Spleen (tissue), 7 donors: ENCODE results near the gene DHRS11.

Source experiments
- CTCF ChIP-seq, 11 experiments: fragments of 200-600 bp in 7 of 11; fragments of 450-650 bp in 4 of 11; sonication (generic) in 4 of 11; IDR thresholded peaks in 8 of 11; conservative IDR thresholded peaks in 3 of 11; 1 replicate in 7 of 11; 2 replicates in 4 of 11; pipeline versions ENCODE4 v1.4.0 to v1.8.0; 2016 to 2021; ENCODE audit warnings: antibody characterized with exemption in 11 of 11, inconsistent platforms in 4 of 11, mild to moderate bottlenecking in 1 of 11
- POLR2A ChIP-seq, 3 donors: fragments of 450-650 bp; IDR thresholded peaks; one replicate each; pipeline ENCODE4 v1.5.1; 2017; ENCODE audit warnings: antibody characterized with exemption in 3 of 3, mild to moderate bottlenecking in 1 of 3
- POLR2AphosphoS5 ChIP-seq, 3 donors: sonication (generic); formaldehyde crosslinking; IDR thresholded peaks; one replicate each; pipeline ENCODE4 v1.5.1; 2017; ENCODE audit warnings: antibody characterized with exemption in 3 of 3
- donor health status: DM: no; HTN: no; CAD: no; lungs with moderate emphysema.
- donor health status: DM: no; HTN: no; CAD: no.
- donor health status: DM: no; HTN: no; CAD: no.

- no peak for TF ChIP-seq CTCF (IDR thresholded peaks at IDR 0.05 in 8 of 11, conservative IDR thresholded peaks at IDR 0.05 in 3 of 11)
- no peak for TF ChIP-seq POLR2A (IDR thresholded peaks at IDR 0.05)
- TF ChIP-seq POLR2AphosphoS5 (IDR thresholded peaks at IDR 0.05): no peak
These were observed 5.5 kb downstream of the DHRS11 start for GRCh38 chr17:36597226-36597625.
